Iris pigment epithelial cell (primary cell): ENCODE data around the gene HSPB7.
"Not testable (repeated sequence)": the region's sequence is repeated elsewhere in the genome, so short reads cannot be mapped to it uniquely, and the experiment has no call there.

Source experiments
- DNase-seq: peaks from one replicate; pipeline ENCODE4 v3.0.0-alpha.2; 2011; ENCODE audit warnings: low read depth

Gene HSPB7

GRCh38 chr1:16050328-16050727, 32.5 kb upstream of the HSPB7 start:
- no peak for DNase-seq

- DNase-seq, result peak; percentile 27
Measured at GRCh38 chr1:16048573-16049189, 30.8 kb upstream of the HSPB7 start.

- DNase-seq, result no peak
Measured at GRCh38 chr1:16047791-16048475, 30.1 kb upstream of the HSPB7 start.

- peak; percentile 9 for DNase-seq
Measured at GRCh38 chr1:16046842-16047241, 29.0 kb upstream of the HSPB7 start.

- DNase-seq, result no peak
Measured at GRCh38 chr1:16043950-16044349, 26.1 kb upstream of the HSPB7 start.

- no peak for DNase-seq
Measured at GRCh38 chr1:16043521-16043920, 25.7 kb upstream of the HSPB7 start, which contains the start of gene CLCNKB. CLCNKB (plus strand) TSS chr1:16043782; CDS start chr1:16044493, 711 bp downstream.

- not testable (repeated sequence) for DNase-seq
Measured at GRCh38 chr1:16042654-16043053, 24.8 kb upstream of the HSPB7 start.

- DNase-seq, result no peak
Measured at GRCh38 chr1:16042096-16042495, 24.3 kb upstream of the HSPB7 start.

GRCh38 chr1:16041200-16041599, 23.4 kb upstream of the HSPB7 start:
- DNase-seq, result no peak

- not testable (repeated sequence) for DNase-seq
Measured at GRCh38 chr1:16039871-16040270, 22.0 kb upstream of the HSPB7 start.

GRCh38 chr1:16038620-16038912, 20.7 kb upstream of the HSPB7 start:
- DNase-seq, result no peak

- not testable (repeated sequence) for DNase-seq
Measured at GRCh38 chr1:16036461-16036860, 18.6 kb upstream of the HSPB7 start.

- DNase-seq, result not testable (repeated sequence)
Measured at GRCh38 chr1:16033103-16033632, 15.3 kb upstream of the HSPB7 start.

- peak; percentile 79 for DNase-seq
Measured at GRCh38 chr1:16032388-16033102, 14.7 kb upstream of the HSPB7 start.

GRCh38 chr1:16031551-16031950, 13.7 kb upstream of the HSPB7 start:
- no peak for DNase-seq

GRCh38 chr1:16029288-16029687, 11.4 kb upstream of the HSPB7 start:
- DNase-seq, result no peak

- DNase-seq, result not testable (repeated sequence)
Measured at GRCh38 chr1:16029003-16029268, 11.1 kb upstream of the HSPB7 start.

GRCh38 chr1:16028237-16029002, 10.6 kb upstream of the HSPB7 start:
- DNase-seq, result no peak

- DNase-seq, result no peak
Measured at GRCh38 chr1:16026723-16027484, 9.1 kb upstream of the HSPB7 start.

- not testable (repeated sequence) for DNase-seq
Measured at GRCh38 chr1:16026302-16026701, 8.5 kb upstream of the HSPB7 start.

GRCh38 chr1:16023050-16023653, 5.3 kb upstream of the HSPB7 start:
- no peak for DNase-seq
